K562 (cell line): ENCODE results near the gene JPH3. TPM values are rescaled to one million over a fixed set of nuclear protein-coding genes. Genes with fewer than 3 reads are reported as not detected.

Experiments
- ATAC-seq: fragments of 200-7000 bp; cut with Tn5 transposase; 3 replicates; pipeline ENCODE4 v1.9.1; 2020; ENCODE audit warnings: moderate library complexity
- BruUV-seq: library from RNA; stranded (reverse); fragments of 400-500 nt; replicated peaks from 2 replicates; lab custom pipeline; 2021; lab: Mats Ljungman, UMichigan
- CTCF ChIA-PET: fragments of 300-600 bp; formaldehyde crosslinking; extraction: SDS; loops from one replicate; lab custom pipeline; 2021; ENCODE audit warnings: low intra/inter-chr PET ratio; lab: Yijun Ruan, JAX
- POLR2A ChIA-PET: fragments of 300-600, 350-650 bp; sonication (Branson Sonifier 250); formaldehyde crosslinking; extraction: SDS; loops from one replicate; lab custom pipeline; 2021; ENCODE audit warnings: antibody characterized with exemption, inconsistent platforms; lab: Yijun Ruan, JAX
- DNase-seq, 4 experiments: peaks; one replicate each; pipeline versions ENCODE4 v3.0.0 to v3.0.0-alpha.2; 2011 to 2018; ENCODE audit warnings: low spot score in 3 of 4, mixed read lengths in 3 of 4; ENCODE audit errors: extremely low read depth in 1 of 4
- FAIRE-seq: peaks from 2 replicates; lab custom pipeline; 2011; peaks lifted over from hg19 to GRCh38; lab: Jason Lieb, UNC
- H2AFZ ChIP-seq: 2 replicates; pipeline ENCODE4 v1.6.0; 2011; ENCODE audit warnings: low read depth, low read length, control low read depth, inconsistent platforms
- H3K27ac ChIP-seq: fragments of 200-600 bp; 3 replicates; pipeline ENCODE4 v1.8.0; 2011; ENCODE audit warnings: low read depth, mild to moderate bottlenecking, control low read depth, inconsistent platforms, low read length, moderate library complexity, mixed read lengths; ENCODE audit errors: extremely low read depth
- H3K27me3 ChIP-seq, 2 experiments: fragments of 300-600 bp in 1 of 2; 2 replicates in 1 of 2; 3 replicates in 1 of 2; pipeline versions ENCODE4 v1.6.0 to v1.8.0; 2011; ENCODE audit warnings: inconsistent platforms in 2 of 2, low read length in 2 of 2, mild to moderate bottlenecking in 1 of 2, mixed read lengths in 1 of 2, moderate library complexity in 1 of 2; ENCODE audit not compliant: control insufficient read depth in 2 of 2, insufficient read depth in 2 of 2
- H3K36me3 ChIP-seq: fragments of 300-600 bp; 3 replicates; pipeline ENCODE4 v1.8.0; 2011; ENCODE audit warnings: mild to moderate bottlenecking, low read length, inconsistent platforms; ENCODE audit not compliant: control insufficient read depth, insufficient read depth
- H3K4me1 ChIP-seq, 2 experiments: fragments of 200-600 bp in 1 of 2; replicated peaks in 1 of 2; 2 replicates in 1 of 2; 3 replicates in 1 of 2; pipeline versions ENCODE4 v1.5.1 to v1.8.0; 2011; ENCODE audit warnings: inconsistent platforms in 2 of 2, low read length in 2 of 2, mild to moderate bottlenecking in 1 of 2, mixed read lengths in 1 of 2, moderate library complexity in 1 of 2; ENCODE audit not compliant: control insufficient read depth in 2 of 2, insufficient read depth in 2 of 2
- H3K4me2 ChIP-seq: 2 replicates; pipeline ENCODE4 v1.6.1; 2011; ENCODE audit warnings: low read length, control low read depth, inconsistent platforms, mixed read lengths; ENCODE audit not compliant: insufficient read depth
- H3K4me3 ChIP-seq: fragments of 200-600 bp; sonication (generic), shearing (Covaris generic); 2 replicates; pipeline ENCODE4 v1.5.1; 2016; ENCODE audit warnings: control low read depth, inconsistent platforms
- H3K79me2 ChIP-seq: fragments of 200-600 bp; 3 replicates; pipeline ENCODE4 v1.8.0; 2011; ENCODE audit warnings: low read length, inconsistent platforms; ENCODE audit not compliant: control insufficient read depth, insufficient read depth
- H3K9ac ChIP-seq, 2 experiments: 2 replicates each; pipeline versions ENCODE4 v1.6.0 to v1.6.1; 2011; ENCODE audit warnings: low read depth in 2 of 2, low read length in 2 of 2, control low read depth in 1 of 2, inconsistent platforms in 1 of 2, mild to moderate bottlenecking in 1 of 2, mixed read lengths in 1 of 2; ENCODE audit not compliant: insufficient read depth in 1 of 2
- H3K9me1 ChIP-seq: one replicate; pipeline ENCODE4 v1.6.0; 2011; ENCODE audit warnings: inconsistent platforms, mild to moderate bottlenecking, low read length, moderate library complexity; ENCODE audit not compliant: control insufficient read depth, insufficient read depth
- H3K9me3 ChIP-seq: replicated peaks from 2 replicates; pipeline ENCODE4 v1.5.1; 2011; ENCODE audit warnings: low read depth, low read length, inconsistent platforms; ENCODE audit not compliant: control insufficient read depth, insufficient read depth
- H4K20me1 ChIP-seq: replicated peaks from 2 replicates; pipeline ENCODE4 v1.6.1; 2011; ENCODE audit warnings: low read length, inconsistent platforms, mixed read lengths; ENCODE audit not compliant: control insufficient read depth, insufficient read depth
- ARNT ChIP-seq, 2 experiments: fragments of 450-650 bp; IDR thresholded peaks; 2 replicates each; pipeline ENCODE4 v1.6.1; 2016; ENCODE audit warnings: mild to moderate bottlenecking in 1 of 2
- ATF7 ChIP-seq: fragments of 450-650 bp; IDR thresholded peaks from 2 replicates; pipeline ENCODE4 v1.7.1; 2014; ENCODE audit warnings: mild to moderate bottlenecking, moderate library complexity
- BMI1 ChIP-seq: fragments of 150-350 bp; IDR thresholded peaks from 2 replicates; pipeline ENCODE4 v1.6.1; 2014; ENCODE audit warnings: low read length
- CBX1 ChIP-seq: sonication (generic); IDR thresholded peaks from 2 replicates; pipeline ENCODE4 v1.6.1; 2016; ENCODE audit warnings: antibody characterized with exemption, low read depth, mild to moderate bottlenecking
- CHD4 ChIP-seq: fragments of 200-600 bp; sonication (generic); IDR thresholded peaks from 3 replicates; pipeline ENCODE4 v1.6.1; 2012; ENCODE audit warnings: low read depth, mild to moderate bottlenecking, mixed read lengths, low read length, inconsistent platforms; ENCODE audit not compliant: insufficient read depth, insufficient replicate concordance, poor library complexity, severe bottlenecking
- CXXC5 ChIP-seq: fragments of 250-450 bp; sonication (Bioruptor Pico); IDR thresholded peaks from 2 replicates; pipeline ENCODE4 v1.8.0; 2022; ENCODE audit warnings: inconsistent platforms, mild to moderate bottlenecking, moderate library complexity
- ELF1 ChIP-seq: fragments of 200-800 bp; sonication (Bioruptor generic); IDR thresholded peaks from 2 replicates; pipeline ENCODE4 v1.6.1; 2016; ENCODE audit warnings: missing genetic modification characterization, missing compliant biosample characterization
- ELF4 ChIP-seq: fragments of 450-650 bp; formaldehyde crosslinking; IDR thresholded peaks from 2 replicates; pipeline ENCODE4 v1.4.0; 2022; ENCODE audit warnings: missing genetic modification characterization
- FOS ChIP-seq: IDR thresholded peaks from 3 replicates; pipeline ENCODE4 v1.6.1; 2011; ENCODE audit not compliant: insufficient read length; ENCODE audit errors: extremely low read depth
- FOXJ3 ChIP-seq: sonication (generic); formaldehyde crosslinking; IDR thresholded peaks from 2 replicates; pipeline ENCODE4 v1.4.0; 2020; ENCODE audit warnings: mild to moderate bottlenecking, missing genetic modification reagents
- GABPA ChIP-seq: fragments of 200-800 bp; sonication (Bioruptor generic); conservative IDR thresholded peaks from 2 replicates; pipeline ENCODE4 v1.6.1; 2016; ENCODE audit warnings: low read depth, missing genetic modification characterization, missing compliant biosample characterization
- GABPB2 ChIP-seq: fragments of 250-450 bp; sonication (Bioruptor Pico); conservative IDR thresholded peaks from 2 replicates; pipeline ENCODE4 v1.5.1; 2021; ENCODE audit warnings: mild to moderate bottlenecking
- HNRNPUL1 ChIP-seq: fragments of 200-400 bp; formaldehyde crosslinking; IDR thresholded peaks from 2 replicates; pipeline ENCODE4 v1.6.1; 2017; ENCODE audit warnings: low read length
- JUND ChIP-seq, 2 experiments: IDR thresholded peaks; 2 replicates in 1 of 2; 3 replicates in 1 of 2; pipeline ENCODE4 v1.6.1; 2011; ENCODE audit warnings: borderline replicate concordance in 2 of 2, low read depth in 2 of 2, low read length in 2 of 2, improper control_type of control experiment in 1 of 2, missing biosample characterization in 1 of 2, missing genetic modification characterization in 1 of 2, missing genetic modification reagents in 1 of 2
- MYNN ChIP-seq, 2 experiments: sonication (generic); formaldehyde crosslinking in 1 of 2; IDR thresholded peaks; 2 replicates each; pipeline versions ENCODE4 v1.5.0 to v1.6.1; 2016 to 2020; ENCODE audit warnings: antibody characterized with exemption in 1 of 2, missing genetic modification reagents in 1 of 2
- NFRKB ChIP-seq: fragments of 450-650 bp; IDR thresholded peaks from 2 replicates; pipeline ENCODE4 v1.6.1; 2016; ENCODE audit warnings: low read depth
- RB1 ChIP-seq: fragments of 450-650 bp; IDR thresholded peaks from 2 replicates; pipeline ENCODE4 v1.6.1; 2017; ENCODE audit warnings: low read depth, mild to moderate bottlenecking
- SMAD1 ChIP-seq: fragments of 150-350 bp; IDR thresholded peaks from 2 replicates; pipeline ENCODE4 v1.6.1; 2014; ENCODE audit warnings: low read length, low read depth; ENCODE audit not compliant: partially characterized antibody
- SREBF1 ChIP-seq: fragments of 150-350 bp; IDR thresholded peaks from 2 replicates; pipeline ENCODE4 v1.6.1; 2014; ENCODE audit warnings: antibody characterized with exemption, low read depth, low read length, borderline replicate concordance
- STAT5B ChIP-seq: fragments of 250-450 bp; sonication (Bioruptor Pico); IDR thresholded peaks from 2 replicates; pipeline ENCODE4 v1.8.0; 2021; ENCODE audit warnings: mild to moderate bottlenecking, inconsistent platforms
- TCF7 ChIP-seq: sonication (generic); IDR thresholded peaks from 2 replicates; pipeline ENCODE4 v1.6.1; 2016; ENCODE audit warnings: antibody characterized with exemption, borderline replicate concordance
- ZNF445 ChIP-seq: fragments of 250-450 bp; sonication (Bioruptor Pico); IDR thresholded peaks from 2 replicates; pipeline ENCODE4 v1.4.0; 2020; ENCODE audit warnings: low read depth, mild to moderate bottlenecking, moderate library complexity
- WGBS: fragments of 100-300 bp; shearing (Covaris generic); methylation state at CpG from one replicate; pipeline ENCODE4 v1.1.6; 2016; ENCODE audit warnings: low coverage, mixed read lengths; ENCODE audit not compliant: insufficient coverage; ENCODE audit errors: missing lambda C conversion rate; 5-methylcytosine and 5-hydroxymethylcytosine counted together
- in situ Hi-C: fragments of 300-500 bp; cut with MboI; formaldehyde crosslinking; loops from 4 replicates; pipeline ENCODE4 v1.15.0; 2018; ENCODE audit warnings: inconsistent platforms, mixed read lengths
- intact Hi-C: fragments of 100-400 bp; cut with micrococcal nuclease; formaldehyde crosslinking; loops from 2 replicates; pipeline ENCODE4 v1.14.2; 2022
- polyA plus RNA-seq, 8 experiments: library from polyadenylated mRNA; depleted of rRNA in 4 of 8; stranded (reverse) in 5 of 8; unstranded in 3 of 8; fragments of >200 nt; fragmentation: Nextera tagmentation in 2 of 8; fragmentation: Illumina TruSeq in 1 of 8; extraction: Ambion mirVana in 2 of 8; extraction: Trizol in 1 of 8; gene quantifications; 2 replicates each; pipeline versions ENCODE4 v1.2.1 to v1.2.3, GENCODE V29; 2011 to 2014; ENCODE audit warnings: inconsistent platforms in 1 of 8, missing spikeins in 1 of 8
- total RNA-seq, 7 experiments: library from RNA; depleted of rRNA in 6 of 7; stranded (reverse); fragments of >200 nt in 6 of 7; fragmentation: Illumina TruSeq in 2 of 7; extraction: Trizol in 2 of 7; gene quantifications; 2 replicates each; pipeline versions ENCODE4 v1.2.1 to v1.2.3, GENCODE V29; 2011 to 2021; ENCODE audit warnings: low replicate concordance in 1 of 7

The JPH3 gene
- total and polyA plus RNA-seq, 9 of the 15 experiments (the other 6 are each of a cell fraction or from before 2014, with no cell fraction given): 0.01 TPM; not detected in 8

DNA sequence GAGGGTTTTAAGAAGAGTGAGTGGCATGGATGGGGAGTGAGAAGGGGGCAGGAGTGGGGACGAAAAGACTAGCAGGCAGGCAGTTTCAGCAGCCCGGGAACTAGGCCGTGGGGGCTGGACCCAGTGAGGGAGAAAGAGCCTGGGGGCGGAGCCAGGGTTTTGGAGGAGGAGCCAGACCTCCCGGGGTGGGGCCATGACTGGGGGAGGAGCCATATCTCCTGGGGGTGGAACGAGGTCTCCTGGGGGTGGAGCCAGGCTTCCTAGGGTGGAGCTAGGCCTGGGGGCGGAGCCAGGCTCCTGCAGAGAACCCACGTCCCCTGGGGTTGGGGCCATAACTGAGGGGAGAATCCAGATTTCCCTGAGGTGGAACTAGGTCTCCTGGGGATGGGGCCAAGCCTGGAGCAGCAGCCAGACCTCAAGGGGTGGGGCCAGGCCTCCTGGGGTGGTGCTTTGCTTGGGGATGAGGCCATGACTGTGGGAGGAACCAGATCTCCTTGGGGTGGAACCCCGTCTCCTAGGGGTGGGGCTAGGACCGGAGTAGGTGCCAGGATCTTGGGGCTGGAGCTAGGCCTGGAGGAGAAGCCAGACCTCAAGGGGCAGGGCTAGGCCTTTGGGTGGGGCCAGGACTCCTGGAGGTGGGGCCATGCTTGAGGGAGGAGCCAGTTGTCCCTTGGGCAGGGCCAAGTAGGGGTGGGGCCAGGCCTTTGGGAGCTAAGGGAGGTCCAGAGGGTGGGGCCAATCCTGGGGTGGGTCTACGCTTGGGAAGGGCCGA, 41.7 kb upstream of the JPH3 start:
- H3K9me3 ChIP-seq: no peaks in the 10 kb centered on the region; the same call in 1 of the 2 replicates
- no peak overlapping the region; a peak in 1 of 4 replicates for H3K9ac ChIP-seq
- H3K27me3 ChIP-seq: peaks cover 15 to 56% of the 10 kb centered on the region in 2 experiments
- H2AFZ ChIP-seq: peak overlapping the region; percentile 96
- peaks cover 4 to 33% of the 10 kb centered on the region in 2 experiments; a peak in 4 of 5 replicates for H3K4me1 ChIP-seq
- 2% methylated on average over 10 of the region's 12 CpGs for WGBS
- peak overlapping the region; percentile 18 for H3K4me3 ChIP-seq
- POLR2A ChIA-PET: interaction anchor here (0.6 to 2.0 kb wide), 8 partner anchors 9 to 172 kb away, joined by 3 to 6 read pairs (median 3); no protein-coding TSS in a partner anchor
- H4K20me1 ChIP-seq: 0 out of 2 replicates have a peak, but pooled peaks cover 4% of the 10 kb centered on the region
- in situ Hi-C loops: no loop called here
- FAIRE-seq (peak; percentile 99), DNase-seq (peak; percentile 93 to 98 (median 98)), ATAC-seq (peak; percentile 99)
- H3K36me3 ChIP-seq: no peaks in the 10 kb centered on the region
- BruUV-seq: no TSS peak
- H3K4me2 ChIP-seq: peak overlapping the region; percentile 67
- intact Hi-C loops: loop anchor here (10.0 kb wide), 1 partner anchor 146 kb away; no protein-coding TSS in a partner anchor
- peak overlapping the region; percentile 40; the same call in 1 of the 3 replicates for H3K27ac ChIP-seq
- H3K79me2 ChIP-seq: no peaks in the 10 kb centered on the region
- CTCF ChIA-PET: no interaction called here
- H3K9me1 ChIP-seq: no peaks in the 10 kb centered on the region
- TF ChIP-seq GABPA (tag) (no peak), NFRKB (no peak), BMI1 (no peak), ATF7 (peak; percentile 58; the same call in 1 of the 2 replicates), JUND (IDR thresholded peaks at IDR 0.05; ENCODE audit: borderline replicate concordance, low read depth, low read length) (0 out of 2 replicates have a peak, but pooled peaks have one; percentile 11), JUND (tag; IDR thresholded peaks at IDR 0.05; ENCODE audit: borderline replicate concordance, low read depth, low read length) (no peak), RB1 (no peak), SMAD1 (no peak), CXXC5 (CRISPR knock-in tag) (no peak), ELF4 (CRISPR knock-in tag) (no peak), ELF1 (tag) (no peak), GABPB2 (no peak), CBX1 (peak; percentile 37; the same call in 1 of the 2 replicates), SREBF1 (no peak), MYNN (IDR thresholded peaks at IDR 0.05) (no peak), MYNN (CRISPR knock-in tag; IDR thresholded peaks at IDR 0.05) (no peak), TCF7 (no peak), STAT5B (CRISPR knock-in tag) (no peak), HNRNPUL1 (no peak), FOXJ3 (no peak), ZNF445 (no peak), ARNT (IDR thresholded peaks at IDR 0.05) (no peak), FOS (no peak), CHD4 (no peak)
